ENCODE data around the gene ITPKB. TPM values are rescaled to one million over a fixed set of nuclear protein-coding genes. Genes with fewer than 3 reads are reported as not detected.

ITPKB gene
- total RNA-seq, 2 donors from 2014 or later, result 26.9 to 28.4 TPM

DNA sequence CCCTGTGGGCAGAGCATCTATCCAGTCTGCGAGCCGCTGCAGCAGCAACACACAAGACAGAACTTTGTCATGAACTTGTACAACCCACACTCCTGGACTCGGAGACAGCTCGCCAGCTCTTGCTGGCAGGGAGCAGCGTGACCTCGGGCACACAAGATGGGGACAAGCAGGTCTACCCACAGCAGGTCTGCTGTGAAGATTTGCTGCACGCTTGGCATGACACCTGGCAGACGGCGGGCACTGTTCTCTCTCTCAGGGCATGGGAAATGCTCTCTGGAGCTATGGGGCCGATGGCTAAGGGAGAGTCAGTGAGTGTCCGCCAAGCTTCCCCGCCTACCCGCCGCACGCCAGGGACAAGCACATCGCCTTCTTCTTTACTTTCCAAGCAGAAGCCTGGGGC lies 100.5 kb downstream of the ITPKB start:
- H3K4me3 ChIP-seq, result no peak overlapping the region
- H3K36me3 ChIP-seq, result peaks cover 10% of the 10 kb centered on the region
- ATAC-seq (ENCODE audit: insufficient number of reproducible peaks, low FRiP score, low read depth) (no peak), DNase-seq (ENCODE audit: low spot score) (no peak)
- H3K4me1 ChIP-seq (ENCODE audit: control insufficient read depth in 1 of 2, low read depth in 2 of 2), result peaks cover 4 to 16% of the 10 kb centered on the region in 2 donors
- H3K9me3 ChIP-seq, result no peaks in the 10 kb centered on the region
- no peak for TF ChIP-seq CTCF (IDR thresholded peaks at IDR 0.05)
- no peak overlapping the region for H3K27ac ChIP-seq
- H3K27me3 ChIP-seq (replicated peaks; ENCODE audit: insufficient read depth), result no peaks in the 10 kb centered on the region

DNA sequence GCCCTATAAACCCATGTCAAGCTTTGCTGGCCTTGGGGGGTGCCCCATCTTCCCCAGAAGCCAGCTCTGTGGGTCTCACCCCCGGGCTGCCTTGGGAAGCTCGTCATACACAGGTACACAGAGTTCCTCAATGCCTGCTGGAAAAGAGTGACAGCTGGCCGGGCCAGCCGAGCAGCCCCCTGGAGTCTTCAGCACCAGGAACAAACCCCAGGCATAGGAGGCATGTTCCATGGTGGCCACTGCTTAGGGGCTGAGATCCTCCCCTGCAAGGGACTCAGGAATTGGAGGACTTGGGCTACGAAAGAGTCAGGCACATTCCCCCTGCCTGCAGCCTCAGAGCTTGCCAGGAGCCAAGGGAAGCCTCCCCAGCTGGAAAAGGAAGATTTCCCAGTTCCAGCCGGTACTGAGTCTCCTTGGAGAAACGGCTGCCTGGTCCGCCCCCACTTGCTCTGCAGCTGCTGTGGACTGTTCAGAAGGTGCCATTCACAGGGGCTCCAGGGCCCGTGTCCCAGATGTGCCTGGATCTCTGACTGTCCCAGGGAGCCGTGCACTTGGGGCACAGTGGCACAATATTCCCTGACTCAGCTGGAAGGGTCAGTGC lies 101.0 kb downstream of the ITPKB start:
- Histone ChIP-seq H3K27ac (no peak overlapping the region), H3K4me1 (ENCODE audit: control insufficient read depth in 1 of 2, low read depth in 2 of 2) (peaks cover 5 to 22% of the 10 kb centered on the region in 2 donors), H3K4me3 (no peak overlapping the region), H3K9me3 (no peaks in the 10 kb centered on the region), H3K36me3 (peaks cover 10% of the 10 kb centered on the region), H3K27me3 (replicated peaks; ENCODE audit: insufficient read depth) (no peaks in the 10 kb centered on the region)
- DNase-seq (ENCODE audit: low spot score) (no peak), ATAC-seq (ENCODE audit: insufficient number of reproducible peaks, low FRiP score, low read depth) (no peak)
- no peak for TF ChIP-seq CTCF (IDR thresholded peaks at IDR 0.05)

- Histone ChIP-seq H3K36me3 (peaks cover 10% of the 10 kb centered on the region), H3K4me3 (no peak overlapping the region), H3K27me3 (replicated peaks; ENCODE audit: insufficient read depth) (no peaks in the 10 kb centered on the region), H3K9me3 (no peaks in the 10 kb centered on the region), H3K4me1 (ENCODE audit: control insufficient read depth in 1 of 2, low read depth in 2 of 2) (peaks cover 5 to 26% of the 10 kb centered on the region in 2 donors), H3K27ac (no peak overlapping the region)
- peak; percentile 50 for TF ChIP-seq CTCF (IDR thresholded peaks at IDR 0.05)
- DNase-seq (ENCODE audit: low spot score) (no peak), ATAC-seq (ENCODE audit: insufficient number of reproducible peaks, low FRiP score, low read depth) (no peak)
Observed at GRCh38 chr1:226637147-226637935, 101.7 kb downstream of the ITPKB start.

DNA sequence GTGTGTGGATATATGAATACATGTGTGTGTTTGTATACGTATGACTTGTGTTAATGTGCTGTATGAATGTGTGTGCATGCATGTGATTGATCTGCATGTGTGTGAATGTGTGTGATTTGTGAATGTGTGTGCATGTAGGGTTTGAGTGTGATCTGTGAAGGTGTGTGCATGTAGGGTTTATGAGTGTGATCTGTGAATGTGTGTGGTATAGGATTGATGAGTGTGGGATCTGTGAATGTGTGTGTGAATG lies 102.3 kb downstream of the ITPKB start:
- DNase-seq (ENCODE audit: low spot score) (no peak), ATAC-seq (ENCODE audit: insufficient number of reproducible peaks, low FRiP score, low read depth) (no peak)
- Histone ChIP-seq H3K36me3 (peaks cover 7% of the 10 kb centered on the region), H3K9me3 (no peaks in the 10 kb centered on the region), H3K4me3 (no peak overlapping the region), H3K4me1 (ENCODE audit: control insufficient read depth in 1 of 2, low read depth in 2 of 2) (peaks cover 5 to 28% of the 10 kb centered on the region in 2 donors), H3K27me3 (replicated peaks; ENCODE audit: insufficient read depth) (no peaks in the 10 kb centered on the region), H3K27ac (no peak overlapping the region)
- no peak for TF ChIP-seq CTCF (IDR thresholded peaks at IDR 0.05)

GRCh38 chr1:226635456-226635941 lies 103.6 kb downstream of the ITPKB start:
- DNase-seq (ENCODE audit: low spot score), result no peak
- H3K4me3 ChIP-seq, result no peak overlapping the region
- no peak overlapping the region for H3K27ac ChIP-seq
- no peaks in the 10 kb centered on the region for H3K27me3 ChIP-seq (replicated peaks; ENCODE audit: insufficient read depth)
- peaks cover 3% of the 10 kb centered on the region for H3K36me3 ChIP-seq
- no peak for TF ChIP-seq CTCF (IDR thresholded peaks at IDR 0.05)
- H3K9me3 ChIP-seq, result no peaks in the 10 kb centered on the region
- no peak for ATAC-seq (ENCODE audit: insufficient number of reproducible peaks, low FRiP score, low read depth)
- peaks cover 5 to 28% of the 10 kb centered on the region in 2 donors for H3K4me1 ChIP-seq (ENCODE audit: control insufficient read depth in 1 of 2, low read depth in 2 of 2)

All from thoracic aorta (tissue), 2 donors.